ENCODE data around the gene PHYKPL. TPM values are rescaled to one million over a fixed set of nuclear protein-coding genes. Genes with fewer than 3 reads are reported as not detected.

PHYKPL gene
- total RNA-seq, 1 experiment from 2014 or later: 48.8 TPM

DNA sequence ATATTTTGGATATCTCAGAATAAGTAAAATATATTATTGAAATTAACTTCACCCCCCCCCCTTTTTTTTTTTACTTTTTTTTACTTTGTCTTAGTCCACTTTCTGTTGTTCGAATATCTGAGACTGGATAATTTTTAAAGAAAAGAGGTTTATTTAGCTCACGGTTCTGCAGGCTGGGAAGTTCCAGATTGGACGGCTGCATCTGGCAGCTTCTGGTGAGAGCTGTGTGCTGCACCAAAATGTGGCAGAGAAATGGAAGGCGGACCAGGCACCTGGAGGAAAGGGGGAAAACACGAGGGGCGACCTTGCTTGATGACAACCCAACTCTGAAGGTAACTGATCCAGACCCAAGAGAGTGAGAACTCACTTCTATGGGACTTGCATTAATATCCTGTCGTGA is 39.8 kb downstream of the PHYKPL start:
- H3K36me3 Mint-ChIP-seq (ENCODE audit: insufficient read depth in 1 of 3, low read depth in 3 of 3): peaks cover 6 to 20% (median 7%) of the 10 kb centered on the region in 3 experiments
- Histone ChIP-seq H3K79me1 (ENCODE audit: insufficient read depth, low read depth, low read length, poor library complexity, severe bottlenecking) (no peaks in the 10 kb centered on the region), H3K23ac (ENCODE audit: insufficient read length, low read depth, low read length) (no peak overlapping the region), H4K8ac (replicated peaks; ENCODE audit: insufficient read length, low read depth, low read length) (no peak overlapping the region), H3K56ac (ENCODE audit: insufficient read length, low read depth, low read length) (no peak overlapping the region), H2AK5ac (ENCODE audit: insufficient read length, low read length) (no peak overlapping the region), H3K4me2 (ENCODE audit: insufficient read depth, insufficient read length, low read length) (no peak overlapping the region), H2BK120ac (ENCODE audit: low read depth, low read length, poor library complexity, severe bottlenecking) (no peak overlapping the region), H3K18ac (ENCODE audit: insufficient read length, low read depth, low read length) (no peak overlapping the region), H3K23me2 (ENCODE audit: insufficient read length, low read depth, low read length, poor library complexity, severe bottlenecking) (no peaks in the 10 kb centered on the region), H3K9ac (ENCODE audit: extremely low read depth, insufficient read length, low read length) (no peak overlapping the region), H4K20me1 (ENCODE audit: control insufficient read depth, insufficient read depth, insufficient read length) (no peaks in the 10 kb centered on the region), H4K5ac (ENCODE audit: insufficient read length, low read depth, low read length) (no peak overlapping the region), H2BK15ac (ENCODE audit: low read depth, low read length) (no peak overlapping the region), H3K27ac (ENCODE audit: insufficient read length, low read depth, low read length) (no peak overlapping the region), H3K79me2 (ENCODE audit: insufficient read depth, low read length) (no peaks in the 10 kb centered on the region), H2BK20ac (ENCODE audit: low read depth, low read length, poor library complexity, severe bottlenecking) (no peak overlapping the region), H3K4ac (ENCODE audit: low read depth, low read length) (no peak overlapping the region), H3K27me3 (ENCODE audit: insufficient read depth, low read length) (no peaks in the 10 kb centered on the region), H3K4me1 (ENCODE audit: insufficient read depth, low read length) (no peaks in the 10 kb centered on the region), H3T11ph (ENCODE audit: low read length) (no peak overlapping the region), H4K91ac (ENCODE audit: insufficient read length, low read depth, low read length) (no peak overlapping the region), H3K9me3 (ENCODE audit: control insufficient read depth, low read depth, low read length) (no peaks in the 10 kb centered on the region), H2AFZ (ENCODE audit: low read length) (no peak overlapping the region), H3K14ac (ENCODE audit: insufficient read depth, low read length) (no peak overlapping the region), H2BK5ac (ENCODE audit: insufficient read length, low read length) (no peak overlapping the region), H2BK12ac (ENCODE audit: insufficient read length, low read depth, low read length) (no peak overlapping the region)
- peaks cover 24% of the 10 kb centered on the region in 2 experiments for H3K9me3 Mint-ChIP-seq
- TF ChIP-seq CTCF (conservative IDR thresholded peaks at IDR 0.05): no peak
- peaks cover 21 to 23% of the 10 kb centered on the region in 2 experiments for H3K4me1 Mint-ChIP-seq
- DNase-seq: no peak
- no peak overlapping the region for H3K4me3 Mint-ChIP-seq
- WGBS (ENCODE audit: extremely low coverage, insufficient read length, low lambda C conversion rate): no CpG with 5 or more reads among the region's 7 CpGs
- peaks cover 11% of the 10 kb centered on the region for H3K27me3 Mint-ChIP-seq (ENCODE audit: low read depth)
- no peak overlapping the region for H3K27ac Mint-ChIP-seq
